ENCODE results near the gene MDM2. TPM values are rescaled to one million over a fixed set of nuclear protein-coding genes. Genes with fewer than 3 reads are reported as not detected.

Gene MDM2
- polyA plus RNA-seq, 2 of the 4 experiments (the other 2 are of a cell fraction), result 40.3 to 96.4 TPM

DNA sequence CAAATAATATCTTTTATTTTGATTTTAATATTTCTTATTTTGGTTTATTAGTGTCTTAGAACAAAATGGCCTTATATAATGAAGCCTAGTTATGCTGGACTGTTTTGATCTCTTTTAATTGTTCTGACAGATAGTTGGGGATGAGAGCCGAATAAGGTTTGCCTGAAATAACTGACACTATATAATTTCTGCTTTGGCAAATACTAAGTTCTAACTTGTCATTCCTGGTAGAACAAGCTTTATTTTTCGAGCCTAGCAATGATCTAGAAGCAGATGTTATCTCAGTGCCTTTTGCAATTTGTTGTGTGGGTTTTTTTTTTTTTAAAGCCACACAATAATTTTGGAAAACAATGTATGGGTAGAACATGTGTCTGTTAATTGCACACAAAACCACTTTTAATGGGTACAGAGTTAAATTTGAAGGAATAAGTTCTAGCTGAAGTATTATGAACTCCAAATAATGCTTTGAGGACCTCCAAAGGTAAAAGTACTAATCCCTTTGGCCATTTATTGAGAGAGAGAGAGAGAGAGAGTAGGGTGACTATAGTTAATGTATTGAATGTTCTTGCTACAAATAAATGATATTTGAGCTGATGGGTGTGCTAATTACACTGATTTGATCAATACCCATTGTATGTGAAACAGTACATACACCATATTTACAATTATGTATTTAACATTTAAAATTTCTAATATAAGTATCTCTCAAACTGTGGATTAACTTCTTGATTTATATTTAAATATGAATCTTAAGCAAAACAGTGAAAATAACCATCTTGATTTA, 35.0 kb downstream of the MDM2 start:
- FAIRE-seq (no peak), ATAC-seq (no peak), DNase-seq (ENCODE audit: low read depth in 1 of 2, low spot score in 1 of 2) (no peak)
- Histone ChIP-seq H3K4me3 (no peak overlapping the region), H3K4me2 (no peak overlapping the region), H3K27ac (no peak overlapping the region), H3K4me1 (no peaks in the 10 kb centered on the region), H3K9me3 (no peaks in the 10 kb centered on the region)
- ChIA-PET CTCF (interaction anchor here (0.6 kb wide), 1 partner anchor 13 kb away, joined by 3 read pairs; no protein-coding TSS in a partner anchor), POLR2A (no interaction called here)
- WGBS (ENCODE audit: missing lambda C conversion rate), result 92% methylated on average over 2 of the region's 2 CpGs
- no peak for TF ChIP-seq NFE2L2 (conservative IDR thresholded peaks at IDR 0.05; ENCODE audit: low read length)
- no peak for TF ChIP-seq NPAS2 (CRISPR knock-in tag; IDR thresholded peaks at IDR 0.05; ENCODE audit: borderline replicate concordance)
- no peak for TF ChIP-seq SREBF2 (IDR thresholded peaks at IDR 0.05)
- TF ChIP-seq RCOR1 (IDR thresholded peaks at IDR 0.05; ENCODE audit: low read depth, low read length), result no peak
- TF ChIP-seq CBX2 (IDR thresholded peaks at IDR 0.05; ENCODE audit: borderline replicate concordance, low read depth), result no peak
- TF ChIP-seq MYC (IDR thresholded peaks at IDR 0.05; ENCODE audit: borderline replicate concordance, low read length), result no peak
- no peak for TF ChIP-seq GATA3 (IDR thresholded peaks at IDR 0.05; ENCODE audit: borderline replicate concordance)

GRCh38 chr12:68844318-68844745, 36.4 kb downstream of the MDM2 start:
- 0 out of 6 replicates have a peak, but pooled peaks of 1 of the 2 experiments have one; percentile 35 for ATAC-seq
- CTCF ChIA-PET, result interaction anchor here (2.4 kb wide), 1 partner anchor 14 kb away, joined by 9 read pairs; no protein-coding TSS in a partner anchor

GRCh38 chr12:68844788-68845695, 37.1 kb downstream of the MDM2 start:
- TF ChIP-seq HOXB13 (CRISPR knock-in tag; IDR thresholded peaks at IDR 0.05; ENCODE audit: low read depth), result no peak
- TF ChIP-seq HOXA7 (CRISPR knock-in tag; IDR thresholded peaks at IDR 0.05), result peak; percentile 42; the same call in 1 of the 2 replicates
- 92% methylated on average over 14 of the region's 14 CpGs for WGBS (ENCODE audit: missing lambda C conversion rate)
- no peak for DNase-seq (ENCODE audit: low read depth in 1 of 2, low spot score in 1 of 2)
- POLR2A ChIA-PET, result interaction anchor here (0.9 kb wide), 1 partner anchor 8 kb away, joined by 4 read pairs; no protein-coding TSS in a partner anchor
- ATAC-seq, result peak in 1 of 2 experiments; percentile 15; a peak in 1 of 6 replicates
- no peaks in the 10 kb centered on the region; the same call in 2 of the 3 replicates for H3K4me1 ChIP-seq
- H3K9me3 ChIP-seq, result no peaks in the 10 kb centered on the region
- H3K4me2 ChIP-seq, result no peak overlapping the region
- H3K27ac ChIP-seq, result no peak overlapping the region
- H3K4me3 ChIP-seq, result no peak overlapping the region
- CTCF ChIA-PET, result interaction anchor here (2.4 kb wide), 1 partner anchor 15 kb away, joined by 9 read pairs; no protein-coding TSS in a partner anchor
- FAIRE-seq, result no peak

More at GRCh38 chr12:68844318-68844745, 36.4 kb downstream of the MDM2 start:
- H3K4me1 ChIP-seq, result no peaks in the 10 kb centered on the region
- TF ChIP-seq RNF2 (IDR thresholded peaks at IDR 0.05; ENCODE audit: borderline replicate concordance, low read depth) (no peak), POLR2AphosphoS2 (conservative IDR thresholded peaks at IDR 0.05; ENCODE audit: low read length) (0 out of 2 replicates have a peak, but pooled peaks have one; percentile 88), HMGXB4 (CRISPR knock-in tag; IDR thresholded peaks at IDR 0.05; ENCODE audit: borderline replicate concordance) (no peak), JUNB (IDR thresholded peaks at IDR 0.05) (no peak), FOSB (CRISPR knock-in tag; IDR thresholded peaks at IDR 0.05) (peak; percentile 58; the same call in 1 of the 2 replicates), E2F6 (IDR thresholded peaks at IDR 0.05; ENCODE audit: borderline replicate concordance, low read depth) (no peak)
- TF ChIP-seq, protein P1, sequence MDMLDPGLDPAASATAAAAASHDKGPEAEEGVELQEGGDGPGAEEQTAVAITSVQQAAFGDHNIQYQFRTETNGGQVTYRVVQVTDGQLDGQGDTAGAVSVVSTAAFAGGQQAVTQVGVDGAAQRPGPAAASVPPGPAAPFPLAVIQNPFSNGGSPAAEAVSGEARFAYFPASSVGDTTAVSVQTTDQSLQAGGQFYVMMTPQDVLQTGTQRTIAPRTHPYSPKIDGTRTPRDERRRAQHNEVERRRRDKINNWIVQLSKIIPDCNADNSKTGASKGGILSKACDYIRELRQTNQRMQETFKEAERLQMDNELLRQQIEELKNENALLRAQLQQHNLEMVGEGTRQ (IDR thresholded peaks at IDR 0.05), result no peak
- no peak overlapping the region for H3K27ac ChIP-seq
- no peak overlapping the region for H3K4me3 ChIP-seq
- DNase-seq (ENCODE audit: low read depth in 1 of 2, low spot score in 1 of 2) (no peak), FAIRE-seq (no peak)
- H3K4me2 ChIP-seq, result no peak overlapping the region
- WGBS (ENCODE audit: missing lambda C conversion rate), result 86% methylated on average over 4 of the region's 4 CpGs
- no peaks in the 10 kb centered on the region for H3K9me3 ChIP-seq
- POLR2A ChIA-PET, result no interaction called here
